ENCODE data around the gene IMPG1. TPM values are rescaled to one million over a fixed set of nuclear protein-coding genes. Genes with fewer than 3 reads are reported as not detected.

Gene IMPG1
- total and polyA plus RNA-seq, 2 of the 8 experiments (the other 6 are each of a cell fraction or from before 2014, with no cell fraction given) = 0.02 TPM; not detected in 1

DNA sequence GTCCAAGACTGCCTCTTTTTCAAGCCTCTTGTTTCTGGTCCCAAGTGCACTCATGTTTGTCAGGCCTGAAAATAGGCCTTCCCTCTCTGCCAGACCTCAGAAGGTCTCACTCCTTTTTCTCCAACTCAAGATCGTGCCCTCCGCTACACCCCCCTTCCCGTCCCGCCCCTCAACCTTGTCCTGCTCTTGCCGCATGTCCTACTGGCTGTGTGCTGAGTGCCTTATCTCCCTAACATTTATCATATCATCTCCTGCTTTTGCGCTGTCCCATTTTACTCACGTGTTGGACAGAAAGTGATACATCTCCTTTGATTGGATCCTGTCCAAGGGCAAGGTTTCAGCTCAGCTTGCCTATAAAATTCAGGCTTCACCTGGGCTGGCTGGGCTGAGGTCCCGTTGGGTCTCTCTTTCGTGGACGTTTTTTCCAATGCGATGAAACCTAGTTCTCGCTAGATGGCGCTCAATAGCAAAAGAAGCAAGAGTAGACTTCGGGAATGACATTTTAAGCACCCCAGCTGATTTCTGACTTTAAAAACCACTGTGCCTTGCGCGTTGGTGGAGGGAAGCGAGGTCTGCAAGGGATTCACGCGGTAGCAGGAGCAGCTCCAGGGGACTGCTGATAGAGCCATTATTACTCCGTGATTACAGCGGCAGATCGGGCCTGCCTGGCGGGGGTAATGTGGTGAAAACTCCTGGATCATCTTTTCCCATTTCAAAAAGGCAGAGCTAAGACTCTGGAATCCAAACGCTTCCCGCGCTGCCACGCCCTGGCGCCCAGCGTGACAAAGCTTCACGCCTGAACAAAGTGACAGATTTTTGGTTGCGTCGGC, 137.6 kb downstream of the IMPG1 start:
- POLR2A ChIA-PET (ENCODE audit: partially characterized antibody) = no interaction called here
- Histone ChIP-seq H3K9me3 (ENCODE audit: insufficient read depth in 2 of 2, low read depth in 1 of 2, low read length in 1 of 2) (no peaks in the 10 kb centered on the region), H3K14ac (ENCODE audit: insufficient read length) (no peak overlapping the region), H3K79me1 (ENCODE audit: low read depth, low read length) (no peaks in the 10 kb centered on the region), H2AK5ac (ENCODE audit: low read depth, low read length) (no peak overlapping the region), H3K27ac (ENCODE audit: low read depth, low read length) (no peak overlapping the region), H3K4ac (replicated peaks; ENCODE audit: insufficient read length, low read depth, low read length) (no peak overlapping the region), H4K20me1 (replicated peaks in 1 of 2; ENCODE audit: control insufficient read depth in 1 of 2, insufficient read depth in 2 of 2, low read length in 2 of 2) (no peaks in the 10 kb centered on the region), H3K27me3 (replicated peaks in 1 of 4; ENCODE audit: control insufficient read depth in 3 of 4, extremely low read depth in 1 of 4, insufficient read depth in 3 of 4, low read length in 3 of 4) (peaks cover 0 to 9% (median 2%) of the 10 kb centered on the region in 4 experiments; a peak in 3 of 7 replicates), H3K36me3 (ENCODE audit: control insufficient read depth in 2 of 4, insufficient read depth in 4 of 4, low read length in 3 of 4) (no peaks in the 10 kb centered on the region), H3K18ac (ENCODE audit: extremely low read depth, low read length) (no peak overlapping the region; the same call in 1 of the 2 replicates), H3K23me2 (ENCODE audit: low read depth, low read length) (no peaks in the 10 kb centered on the region), H3K4me3 (ENCODE audit: extremely low read depth in 1 of 4, insufficient read depth in 2 of 4, low read depth in 3 of 4, low read length in 4 of 4) (peak overlapping the region; percentile 5 to 61 (median 48); a peak in 7 of 8 replicates), H2BK20ac (ENCODE audit: low read length) (no peak overlapping the region), H2AFZ (ENCODE audit: low read length) (0 out of 2 replicates have a peak overlapping the region, but pooled peaks have one; percentile 22), H2BK5ac (ENCODE audit: low read depth, low read length) (no peak overlapping the region), H3K56ac (replicated peaks; ENCODE audit: insufficient read length, low read depth, low read length) (no peak overlapping the region), H2BK15ac (ENCODE audit: low read length) (no peak overlapping the region), H3K23ac (ENCODE audit: insufficient read length) (no peak overlapping the region), H4K5ac (ENCODE audit: insufficient read length, low read depth, low read length) (no peak overlapping the region), H3K79me2 (ENCODE audit: control insufficient read depth in 1 of 2, insufficient read depth in 2 of 2, low read length in 2 of 2) (no peaks in the 10 kb centered on the region), H3K4me1 (replicated peaks in 1 of 4; ENCODE audit: control insufficient read depth in 3 of 4, insufficient read depth in 4 of 4, low read length in 3 of 4) (peaks cover 0 to 2% (median 0%) of the 10 kb centered on the region in 4 experiments; a peak in 2 of 7 replicates), H4K8ac (ENCODE audit: extremely low read depth, insufficient read depth, low read length) (no peak overlapping the region), H3K4me2 (ENCODE audit: insufficient read depth in 1 of 2, low read depth in 2 of 2, low read length in 2 of 2) (peak overlapping the region; percentile 13 to 89), H4K91ac (replicated peaks; ENCODE audit: insufficient read length, low read length) (no peak overlapping the region), H2BK120ac (replicated peaks; ENCODE audit: low read depth, low read length) (no peak overlapping the region), H2BK12ac (ENCODE audit: low read depth, low read length) (no peak overlapping the region; the same call in 1 of the 2 replicates), H3K9ac (replicated peaks in 1 of 4; ENCODE audit: extremely low read depth in 1 of 4, low read depth in 3 of 4, low read length in 3 of 4) (no peak overlapping the region)
- peak in 1 of 2 experiments; percentile 71 for DNase-seq (ENCODE audit: low read depth in 1 of 2, low spot score in 2 of 2)
- 18% methylated on average over 29 of the region's 32 CpGs; no CpG with 5 or more reads in 1 of the 2 experiments for WGBS, 2 experiments (ENCODE audit: extremely low coverage in 1 of 2, insufficient coverage in 1 of 2, insufficient read length in 1 of 2, insufficient replicate concordance in 2 of 2, low coverage in 1 of 2, low lambda C conversion rate in 2 of 2, missing lambda C conversion rate in 1 of 2)
- FAIRE-seq = peak; percentile 95
- CTCF ChIA-PET (ENCODE audit: partially characterized antibody) = interaction anchor here (0.5 to 5.7 kb wide), 41 partner anchors 11 to 1804 kb away, joined by 3 to 47 read pairs (median 3); no protein-coding TSS in a partner anchor
- TF ChIP-seq CHD2 (IDR thresholded peaks at IDR 0.05; ENCODE audit: low read length) (no peak), CEBPB (IDR thresholded peaks at IDR 0.05; ENCODE audit: low read depth, low read length) (no peak), KDM4A (IDR thresholded peaks at IDR 0.05; ENCODE audit: low read depth, low read length, severe bottlenecking) (peak; percentile 66), CREB1 (IDR thresholded peaks at IDR 0.05) (peak; percentile 56), HDAC2 (IDR thresholded peaks at IDR 0.05; ENCODE audit: borderline replicate concordance in 1 of 2, low read depth in 2 of 2, low read length in 2 of 2) (peak in 1 of 2 experiments; percentile 77; a peak in 2 of 4 replicates), TEAD4 (IDR thresholded peaks at IDR 0.05; ENCODE audit: low read depth, low read length) (0 out of 2 replicates have a peak, but pooled peaks have one; percentile 1)
- TF ChIP-seq, protein P1, sequence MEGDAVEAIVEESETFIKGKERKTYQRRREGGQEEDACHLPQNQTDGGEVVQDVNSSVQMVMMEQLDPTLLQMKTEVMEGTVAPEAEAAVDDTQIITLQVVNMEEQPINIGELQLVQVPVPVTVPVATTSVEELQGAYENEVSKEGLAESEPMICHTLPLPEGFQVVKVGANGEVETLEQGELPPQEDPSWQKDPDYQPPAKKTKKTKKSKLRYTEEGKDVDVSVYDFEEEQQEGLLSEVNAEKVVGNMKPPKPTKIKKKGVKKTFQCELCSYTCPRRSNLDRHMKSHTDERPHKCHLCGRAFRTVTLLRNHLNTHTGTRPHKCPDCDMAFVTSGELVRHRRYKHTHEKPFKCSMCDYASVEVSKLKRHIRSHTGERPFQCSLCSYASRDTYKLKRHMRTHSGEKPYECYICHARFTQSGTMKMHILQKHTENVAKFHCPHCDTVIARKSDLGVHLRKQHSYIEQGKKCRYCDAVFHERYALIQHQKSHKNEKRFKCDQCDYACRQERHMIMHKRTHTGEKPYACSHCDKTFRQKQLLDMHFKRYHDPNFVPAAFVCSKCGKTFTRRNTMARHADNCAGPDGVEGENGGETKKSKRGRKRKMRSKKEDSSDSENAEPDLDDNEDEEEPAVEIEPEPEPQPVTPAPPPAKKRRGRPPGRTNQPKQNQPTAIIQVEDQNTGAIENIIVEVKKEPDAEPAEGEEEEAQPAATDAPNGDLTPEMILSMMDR (IDR thresholded peaks at IDR 0.05; ENCODE audit: control extremely low read depth in 1 of 3, insufficient read depth in 1 of 3, low read depth in 1 of 3, low read length in 3 of 3) = peak; percentile 29 to 86 (median 83)
